HG03097 (cell line): Measurements from ENCODE around the gene LMNTD1.
"Not testable (repeated sequence)": the region's sequence is repeated elsewhere in the genome, so short reads cannot be mapped to it uniquely, and the experiment has no call there.

ENCODE experiments used
- ATAC-seq: cut with Tn5 transposase; IDR thresholded peaks from one replicate; pipeline ENCODE4 v1.9.1; 2021; ENCODE audit not compliant: unreplicated experiment, low FRiP score

Gene LMNTD1

DNA sequence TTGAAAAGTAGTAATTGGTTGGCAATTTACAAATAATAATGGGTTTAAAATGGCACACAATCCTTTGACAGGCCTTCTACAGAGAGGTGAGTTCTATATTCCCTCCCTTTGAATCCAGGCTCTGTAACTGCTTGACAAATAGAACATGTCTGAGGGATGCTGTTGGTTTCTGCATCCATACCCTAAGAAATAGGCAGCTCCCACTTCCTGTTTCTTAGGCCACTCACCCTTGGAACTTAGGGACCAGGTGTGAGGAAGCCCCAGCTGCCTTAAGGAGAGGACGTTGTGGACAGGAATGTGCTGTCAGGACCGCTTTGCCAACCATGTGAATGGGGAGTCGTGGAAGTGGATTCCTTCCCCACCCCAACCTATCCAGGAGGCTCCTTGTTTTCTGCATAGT lies 59.4 kb downstream of the LMNTD1 start:
- ATAC-seq, result no peak

- ATAC-seq, result no peak
Measured at GRCh38 chr12:25491396-25492325, 61.4 kb downstream of the LMNTD1 start.

DNA sequence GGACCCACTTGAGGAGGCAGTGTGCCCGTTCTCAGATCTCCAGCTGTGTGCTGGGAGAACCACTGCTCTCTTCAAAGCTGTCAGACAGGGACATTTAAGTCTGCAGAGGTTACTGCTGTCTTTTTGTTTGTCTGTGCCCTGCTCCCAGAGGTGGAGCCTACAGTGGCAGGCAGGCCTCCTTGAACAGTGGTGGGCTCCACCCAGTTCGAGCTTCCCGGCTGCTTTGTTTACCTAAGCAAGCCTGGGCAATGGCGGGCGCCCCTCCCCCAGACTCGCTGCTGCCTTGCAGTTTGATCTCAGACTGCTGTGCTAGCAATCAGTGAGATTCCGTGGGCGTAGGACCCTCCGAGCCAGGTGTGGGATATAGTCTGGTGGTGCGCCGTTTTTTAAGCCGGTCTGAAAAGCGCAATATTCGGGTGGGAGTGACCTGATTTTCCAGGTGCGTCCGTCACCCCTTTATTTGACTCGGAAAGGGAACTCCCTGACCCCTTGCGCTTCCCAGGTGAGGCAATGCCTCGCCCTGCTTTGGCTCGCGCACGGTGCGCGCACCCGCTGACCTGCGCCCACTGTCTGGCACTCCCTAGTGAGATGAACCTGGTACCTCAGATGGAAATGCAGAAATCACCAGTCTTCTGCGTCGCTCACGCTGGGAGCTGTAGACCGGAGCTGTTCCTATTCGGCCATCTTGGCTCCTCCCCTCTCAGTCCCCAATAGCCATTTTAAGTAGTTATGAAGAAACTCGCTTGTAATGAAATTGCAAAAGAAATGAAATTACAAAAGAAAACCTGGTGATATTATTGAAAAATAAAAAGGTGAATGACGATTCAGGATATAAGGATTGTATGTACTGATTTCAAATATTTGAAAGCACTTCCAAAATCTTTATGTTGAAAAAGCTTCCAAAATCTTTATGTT lies 63.9 kb downstream of the LMNTD1 start:
- ATAC-seq, result not testable (repeated sequence)

GRCh38 chr12:25482625-25483024 lies 70.5 kb downstream of the LMNTD1 start:
- no peak for ATAC-seq

DNA sequence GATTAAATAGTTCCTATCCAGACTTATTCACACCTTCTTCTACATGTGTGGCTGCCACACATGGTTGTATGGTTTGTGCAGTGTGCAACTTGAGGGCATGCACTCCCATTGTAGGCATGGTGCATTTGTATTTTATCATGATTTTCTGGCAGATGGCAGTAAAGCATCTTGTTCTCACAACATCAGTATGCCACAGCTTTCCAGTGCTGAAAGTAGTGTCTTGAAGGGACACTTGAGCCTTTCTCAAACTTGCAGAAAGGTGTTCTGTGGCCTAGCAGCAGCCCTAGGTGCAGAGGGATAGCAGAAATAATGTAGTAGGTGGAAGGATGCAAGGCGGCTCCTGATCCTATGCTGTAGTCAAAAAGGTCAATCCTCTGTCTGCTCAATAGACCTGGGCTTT lies 72.9 kb downstream of the LMNTD1 start:
- ATAC-seq, result no peak

- ATAC-seq, result no peak
Measured at GRCh38 chr12:25477217-25477616, 75.9 kb downstream of the LMNTD1 start.

DNA sequence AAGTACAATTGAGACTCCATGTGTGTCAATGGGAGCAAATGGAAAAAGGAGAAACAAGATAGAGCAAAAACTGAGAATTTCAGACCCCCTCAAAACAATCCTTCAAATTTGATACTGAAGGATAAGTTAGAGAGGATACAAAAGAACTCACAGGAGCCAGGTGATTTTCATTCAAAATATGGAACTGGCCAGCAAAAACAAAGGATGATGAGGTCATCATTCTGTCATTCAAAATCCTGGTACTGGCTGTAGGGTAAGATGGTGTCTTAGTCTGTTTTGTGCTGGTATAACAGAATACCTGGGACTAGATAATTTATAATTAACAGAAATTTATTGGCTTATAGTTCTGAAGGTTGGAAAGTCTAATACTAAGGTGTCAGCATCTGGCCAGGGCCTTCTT lies 80.6 kb downstream of the LMNTD1 start:
- no peak for ATAC-seq

DNA sequence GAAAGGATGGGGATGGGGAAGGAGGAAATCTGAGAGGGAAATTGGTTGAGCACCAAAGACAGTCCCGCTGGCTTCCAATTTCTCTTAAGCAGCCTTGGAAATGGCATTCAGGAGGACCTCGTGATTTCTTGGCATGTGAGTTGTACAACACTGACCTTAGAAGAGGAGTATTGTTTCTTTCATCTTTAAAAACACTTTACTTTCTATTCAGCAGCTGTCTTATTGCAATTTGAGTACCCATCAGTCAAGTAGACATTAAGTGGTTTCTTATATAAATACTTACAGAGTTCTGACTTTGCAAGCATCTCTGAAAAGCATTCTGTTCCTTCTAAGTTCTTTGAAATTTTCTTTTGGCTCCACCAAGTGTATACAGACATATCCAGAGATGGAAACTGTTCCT lies 83.2 kb downstream of the LMNTD1 start:
- no peak for ATAC-seq

- no peak for ATAC-seq
Measured at GRCh38 chr12:25469368-25469767, 83.7 kb downstream of the LMNTD1 start.

- ATAC-seq, result no peak
Measured at GRCh38 chr12:25463521-25463920, 89.6 kb downstream of the LMNTD1 start.

GRCh38 chr12:25463005-25463404 lies 90.1 kb downstream of the LMNTD1 start:
- no peak for ATAC-seq

- peak; percentile 77 for ATAC-seq
Measured at GRCh38 chr12:25459541-25459951, 93.5 kb downstream of the LMNTD1 start.

DNA sequence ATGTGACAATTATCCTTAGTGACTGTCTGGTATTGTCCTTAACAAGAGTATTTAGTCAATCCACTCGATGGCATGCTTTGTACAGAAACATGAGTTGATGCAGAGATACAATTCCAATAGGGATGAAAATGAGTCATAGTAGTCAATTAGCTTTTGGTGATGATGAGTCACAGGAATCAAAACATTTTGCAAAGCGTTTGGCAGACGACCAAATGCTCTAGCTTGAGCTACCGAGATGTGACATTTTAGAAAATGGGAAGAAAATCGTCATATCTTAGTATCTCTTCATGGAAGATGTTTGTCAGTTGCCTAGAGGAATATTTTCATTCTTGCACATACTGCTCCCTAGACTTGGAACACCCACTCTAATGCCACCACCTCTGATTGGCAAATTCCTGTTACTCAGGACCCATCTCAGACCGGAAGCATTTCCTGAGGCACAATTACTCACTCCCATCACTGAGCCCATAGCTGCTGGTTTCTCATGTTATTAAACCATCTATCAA lies 95.0 kb downstream of the LMNTD1 start:
- ATAC-seq, result no peak

DNA sequence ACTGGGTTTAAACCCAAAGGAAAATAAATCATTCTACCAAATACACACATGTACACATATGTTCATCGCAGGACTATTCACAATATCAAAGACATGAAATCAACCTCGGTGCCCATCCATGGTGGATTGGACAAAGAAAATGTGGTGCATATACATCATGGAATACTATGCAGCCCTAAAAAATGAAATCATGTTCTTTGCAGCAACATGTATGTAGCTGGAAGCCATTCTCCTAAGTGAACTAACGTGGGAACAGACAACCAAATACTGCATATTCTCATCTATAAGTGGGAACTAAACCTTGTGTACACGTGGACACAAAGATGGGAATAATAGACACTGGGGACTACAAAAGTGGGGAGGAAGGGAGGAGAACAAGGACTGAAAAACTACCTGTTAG lies 96.6 kb downstream of the LMNTD1 start:
- no peak for ATAC-seq

DNA sequence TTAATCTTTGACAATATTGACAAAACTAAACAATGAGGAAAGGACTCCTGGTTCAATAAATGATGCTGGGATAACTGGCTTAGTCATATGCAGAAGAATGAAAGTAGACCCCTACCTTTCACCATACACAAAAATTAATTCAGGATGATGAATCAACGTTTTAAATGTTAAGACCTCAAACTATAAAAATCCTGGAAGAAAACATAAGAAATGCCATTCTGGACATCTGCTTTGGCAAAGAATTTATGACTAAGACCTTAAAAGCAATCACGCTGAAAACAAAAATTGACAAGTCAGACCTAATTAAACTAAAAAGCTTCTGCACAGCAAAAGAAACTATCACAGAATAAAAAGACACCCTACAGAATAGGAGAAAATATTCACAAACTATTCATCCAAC lies 97.4 kb downstream of the LMNTD1 start:
- ATAC-seq, result no peak

- no peak for ATAC-seq
Measured at GRCh38 chr12:25449007-25449406, 104.1 kb downstream of the LMNTD1 start.

GRCh38 chr12:25447046-25447445 lies 106.0 kb downstream of the LMNTD1 start:
- ATAC-seq, result no peak

DNA sequence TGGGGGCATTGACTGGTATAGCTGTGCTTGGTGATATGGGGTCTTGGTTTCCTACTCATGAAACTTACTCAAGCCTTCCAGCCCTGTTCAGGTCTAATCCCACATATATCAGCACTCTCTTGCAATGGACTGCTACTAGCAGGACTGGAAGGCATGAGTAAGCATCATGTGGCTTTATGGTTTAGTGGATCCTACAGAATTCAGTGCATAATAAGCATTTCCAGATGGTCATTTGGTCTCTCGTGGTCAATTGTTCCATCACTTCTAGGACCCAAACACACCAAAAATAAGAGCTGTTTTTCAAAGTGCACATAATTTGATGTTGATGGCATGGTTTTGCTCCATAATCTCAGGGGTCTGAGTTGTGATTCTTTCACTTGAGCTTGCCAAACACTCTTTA lies 114.4 kb downstream of the LMNTD1 start:
- ATAC-seq, result no peak

DNA sequence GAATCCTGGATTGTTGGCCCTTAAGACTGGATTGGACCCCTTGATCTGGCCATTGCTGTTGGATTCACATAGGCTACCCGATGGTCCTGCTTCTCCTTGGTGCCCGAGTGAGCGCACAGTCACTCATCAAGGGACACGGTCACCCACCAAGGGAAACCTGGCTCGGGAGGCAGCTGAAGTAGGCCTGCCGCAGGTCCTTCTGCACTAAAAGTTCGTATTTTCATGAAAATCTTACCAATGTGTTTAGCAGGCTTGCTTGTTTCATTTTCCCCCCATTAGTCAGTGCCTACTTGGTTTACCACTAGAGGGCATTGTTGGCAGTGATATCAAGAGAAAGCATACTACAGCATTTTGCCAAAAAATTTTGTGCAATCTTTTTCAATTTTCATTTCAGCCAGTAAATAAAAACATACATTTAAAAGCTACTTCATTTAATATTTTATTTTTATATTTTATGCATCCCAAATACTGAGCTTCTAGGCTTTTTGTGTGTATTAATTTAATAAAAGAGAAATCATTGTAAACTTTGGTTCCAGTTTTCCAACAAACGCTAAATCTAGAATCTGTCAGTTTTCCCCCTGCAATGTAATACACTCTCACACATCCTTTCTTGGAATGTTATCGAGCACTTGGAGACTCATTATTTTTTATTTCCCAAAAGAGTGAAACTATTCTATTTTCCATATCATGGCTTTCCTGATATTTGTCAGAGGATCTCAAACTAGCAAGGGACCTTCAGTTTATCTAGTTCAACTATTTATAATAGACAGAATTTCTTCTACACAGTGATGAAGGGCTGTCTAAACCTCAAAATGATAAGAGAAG lies 116.7 kb downstream of the LMNTD1 start:
- no peak for ATAC-seq

GRCh38 chr12:25435431-25435830 lies 117.7 kb downstream of the LMNTD1 start:
- no peak for ATAC-seq
